ENCODE measurements around the gene SCG3.

SCG3 gene

GRCh38 chr15:51678096-51678495 is 3.2 kb upstream of the SCG3 start:
- in situ Hi-C loops (cut with MboI; ENCODE audit: low pct_unique_long_range_greater_than_20kb, low sequenced_read_pairs, unreplicated experiment), result no loop called here
- TF ChIP-seq CTCF (IDR thresholded peaks at IDR 0.05; ENCODE audit: extremely low read depth, insufficient read depth, missing control alignments), result no peak
- no peak for DNase-seq (ENCODE audit: low spot score)

DNA sequence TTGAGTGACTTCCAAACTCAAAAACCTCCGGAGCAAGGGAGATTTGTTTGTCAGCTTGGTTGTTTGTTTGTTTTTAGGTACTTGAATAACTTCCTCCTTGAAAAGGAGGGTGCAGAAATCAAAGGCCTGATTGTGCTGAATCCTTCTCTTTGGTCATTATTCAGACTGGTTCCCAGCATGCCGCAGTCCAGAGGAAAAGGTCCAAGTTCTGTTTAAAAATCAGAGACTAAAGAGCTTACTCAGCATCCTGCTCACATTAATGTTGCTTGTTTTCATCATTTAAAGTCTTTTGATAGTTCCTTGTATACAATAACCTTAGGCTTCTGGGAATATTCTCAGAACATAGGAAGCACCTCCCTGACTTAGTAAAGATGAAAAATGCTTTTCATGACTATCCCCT is 982 bp upstream of the SCG3 start:
- in situ Hi-C loops (cut with MboI; ENCODE audit: low pct_unique_long_range_greater_than_20kb, low sequenced_read_pairs, unreplicated experiment), result no loop called here
- no peak for TF ChIP-seq CTCF (IDR thresholded peaks at IDR 0.05; ENCODE audit: extremely low read depth, insufficient read depth, missing control alignments)
- DNase-seq (ENCODE audit: low spot score), result no peak

- no peak for DNase-seq (ENCODE audit: low spot score)
- TF ChIP-seq CTCF (IDR thresholded peaks at IDR 0.05; ENCODE audit: extremely low read depth, insufficient read depth, missing control alignments), result no peak
- in situ Hi-C loops (cut with MboI; ENCODE audit: low pct_unique_long_range_greater_than_20kb, low sequenced_read_pairs, unreplicated experiment), result no loop called here
These were observed 6.3 kb downstream of the SCG3 start for GRCh38 chr15:51687565-51687964.

DNA sequence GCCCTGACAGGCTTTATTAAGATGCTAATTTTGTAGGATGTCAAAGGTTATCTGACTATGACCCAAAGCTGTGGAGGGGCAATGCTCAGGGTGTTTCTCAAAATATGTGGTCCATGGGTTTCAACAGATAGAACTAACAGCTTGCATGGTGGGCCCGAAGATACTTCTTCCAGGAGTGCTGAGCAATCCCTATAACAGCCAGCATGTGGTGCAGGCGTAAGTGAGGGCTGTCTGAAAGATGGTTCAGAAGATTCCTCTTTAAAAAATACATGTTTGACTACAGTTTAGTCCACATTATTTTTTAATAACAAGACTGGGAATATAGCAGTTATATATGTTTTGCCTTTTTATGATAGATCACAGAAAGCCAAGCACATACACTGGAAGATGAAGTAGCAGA is 7.6 kb downstream of the SCG3 start:
- TF ChIP-seq CTCF (IDR thresholded peaks at IDR 0.05; ENCODE audit: extremely low read depth, insufficient read depth, missing control alignments), result no peak
- DNase-seq (ENCODE audit: low spot score), result no peak
- in situ Hi-C loops (cut with MboI; ENCODE audit: low pct_unique_long_range_greater_than_20kb, low sequenced_read_pairs, unreplicated experiment), result no loop called here

GRCh38 chr15:51692154-51692553 is 10.9 kb downstream of the SCG3 start:
- no peak for TF ChIP-seq CTCF (IDR thresholded peaks at IDR 0.05; ENCODE audit: extremely low read depth, insufficient read depth, missing control alignments)
- DNase-seq (ENCODE audit: low spot score), result no peak
- in situ Hi-C loops (cut with MboI; ENCODE audit: low pct_unique_long_range_greater_than_20kb, low sequenced_read_pairs, unreplicated experiment), result no loop called here

GRCh38 chr15:51696566-51696965 is 15.3 kb downstream of the SCG3 start:
- in situ Hi-C loops (cut with MboI; ENCODE audit: low pct_unique_long_range_greater_than_20kb, low sequenced_read_pairs, unreplicated experiment), result no loop called here
- TF ChIP-seq CTCF (IDR thresholded peaks at IDR 0.05; ENCODE audit: extremely low read depth, insufficient read depth, missing control alignments), result no peak
- DNase-seq (ENCODE audit: low spot score), result no peak

DNA sequence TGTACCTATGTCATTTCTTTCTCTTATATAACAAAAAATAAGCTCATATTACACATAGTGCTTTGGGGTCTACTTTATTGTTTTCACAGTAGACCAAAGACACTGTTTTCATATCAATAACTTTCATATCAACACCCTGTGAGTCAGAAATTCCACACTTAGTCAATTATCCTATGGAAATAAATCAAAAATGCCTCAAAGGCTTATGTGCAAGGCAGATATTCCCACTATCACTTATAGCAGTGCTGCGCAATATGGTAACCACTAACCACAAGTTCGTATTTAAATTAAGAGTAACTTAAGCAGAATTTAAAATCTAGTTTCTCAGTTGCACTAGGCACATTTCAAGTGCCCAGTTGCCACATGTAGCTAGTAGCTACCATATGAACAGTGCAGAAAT is 15.9 kb downstream of the SCG3 start:
- DNase-seq (ENCODE audit: low spot score), result no peak
- in situ Hi-C loops (cut with MboI; ENCODE audit: low pct_unique_long_range_greater_than_20kb, low sequenced_read_pairs, unreplicated experiment), result no loop called here
- TF ChIP-seq CTCF (IDR thresholded peaks at IDR 0.05; ENCODE audit: extremely low read depth, insufficient read depth, missing control alignments), result no peak

Data from GM13977 (cell line).